AG04450 (cell line): ENCODE measurements around the gene UMPS. TPM values are rescaled to one million over a fixed set of nuclear protein-coding genes. Genes with fewer than 3 reads are reported as not detected.

ENCODE experiments used
- CTCF ChIA-PET: fragments of 300-600, 350-600 bp; formaldehyde crosslinking; extraction: SDS; loops from one replicate; lab custom pipeline; 2022; ENCODE audit warnings: antibody characterized with exemption, inconsistent platforms; lab: Charles Lee
- POLR2A ChIA-PET: fragments of 350-600 bp; formaldehyde crosslinking; extraction: SDS; loops from one replicate; lab custom pipeline; 2021; ENCODE audit warnings: antibody characterized with exemption, inconsistent platforms; lab: Yijun Ruan, JAX
- DNase-seq: peaks from one replicate; pipeline ENCODE4 v3.0.0-alpha.2; 2011; ENCODE audit warnings: low read depth, low spot score
- H3K27ac ChIP-seq: one replicate; pipeline ENCODE4 v1.5.1; 2012; ENCODE audit warnings: low read depth, low read length, control low read depth
- H3K27me3 ChIP-seq: one replicate; pipeline ENCODE4 v1.6.0; 2012; ENCODE audit warnings: low read length; ENCODE audit not compliant: control insufficient read depth, insufficient read depth
- H3K4me3 ChIP-seq: 2 replicates; pipeline ENCODE4 v1.5.1; 2011; ENCODE audit warnings: mild to moderate bottlenecking, low read depth, low read length, control low read depth
- H3K9me3 ChIP-seq: 2 replicates; pipeline ENCODE4 v1.5.1; 2012; ENCODE audit warnings: low read length; ENCODE audit not compliant: control insufficient read depth, insufficient read depth
- CTCF ChIP-seq: IDR thresholded peaks from 2 replicates; pipeline ENCODE4 v1.5.1; 2011; ENCODE audit warnings: low read depth, low read length, control low read depth, inconsistent platforms
- polyA minus RNA-seq: library from RNA; depleted of rRNA, polyadenylated mRNA; stranded (reverse); fragments of >200 nt; gene quantifications from 2 replicates; pipeline ENCODE4 v1.2.3, GENCODE V29; 2011; rRNA and poly(A)+ RNA removed
- polyA plus RNA-seq: library from polyadenylated mRNA; depleted of rRNA; stranded (reverse); fragments of >200 nt; gene quantifications from 2 replicates; pipeline ENCODE4 v1.2.3, GENCODE V29; 2011; rRNA removed

UMPS gene
- polyA plus RNA-seq (25.3 and 27.9 TPM in 2 replicates), polyA minus RNA-seq (27.6 and 34.0 TPM in 2 replicates)

- POLR2A ChIA-PET, result no interaction called here
- H3K4me3 ChIP-seq, result peak within 1 kb of the TSS; percentile 99
- H3K27ac ChIP-seq, result no peak within 1 kb of the TSS
- H3K9me3 ChIP-seq, result no peaks in the 10 kb centered on the region
- peak; percentile 10 for DNase-seq
- no peak for TF ChIP-seq CTCF
- CTCF ChIA-PET, result interaction anchor here (0.9 to 2.6 kb wide), 4 partner anchors 165 to 171 kb away, joined by 3 to 11 read pairs (median 4); no protein-coding TSS in a partner anchor
- no peaks in the 10 kb centered on the region for H3K27me3 ChIP-seq
Observed at GRCh38 chr3:124730129-124730940, at the start of gene UMPS. TSS of gene UMPS (plus strand) at chr3:124730452. CDS start at chr3:124730472, 20 bp downstream.

GRCh38 chr3:124680521-124680920 is 49.7 kb upstream of the UMPS start:
- Histone ChIP-seq H3K27me3 (peaks cover 8% of the 10 kb centered on the region), H3K9me3 (no peaks in the 10 kb centered on the region), H3K4me3 (no peak overlapping the region), H3K27ac (no peak overlapping the region)
- no peak for TF ChIP-seq CTCF
- CTCF ChIA-PET, result interaction anchor here (1.0 to 2.9 kb wide), 2 partner anchors 8 to 115 kb away, joined by 3 to 23 read pairs; no protein-coding TSS in a partner anchor
- DNase-seq, result no peak
- POLR2A ChIA-PET, result no interaction called here

- Histone ChIP-seq H3K9me3 (no peaks in the 10 kb centered on the region), H3K27me3 (peaks cover 10% of the 10 kb centered on the region), H3K27ac (no peak overlapping the region), H3K4me3 (no peak overlapping the region)
- no peak for DNase-seq
- TF ChIP-seq CTCF, result no peak
- POLR2A ChIA-PET, result no interaction called here
- CTCF ChIA-PET, result interaction anchor here (1.4 kb wide), 1 partner anchor 9 kb away, joined by 4 read pairs; no protein-coding TSS in a partner anchor
Observed at GRCh38 chr3:124682263-124682662, 48.0 kb upstream of the UMPS start.

GRCh38 chr3:124684459-124684858 is 45.8 kb upstream of the UMPS start:
- DNase-seq, result no peak
- ChIA-PET CTCF (interaction anchor here (1.9 to 2.5 kb wide), 2 partner anchors 119 to 124 kb away, joined by 8 to 19 read pairs; no protein-coding TSS in a partner anchor), POLR2A (no interaction called here)
- H3K27ac ChIP-seq, result no peak overlapping the region
- no peaks in the 10 kb centered on the region for H3K9me3 ChIP-seq
- TF ChIP-seq CTCF, result no peak
- H3K4me3 ChIP-seq, result no peak overlapping the region
- H3K27me3 ChIP-seq, result peaks cover 10% of the 10 kb centered on the region

GRCh38 chr3:124685067-124685466 is 45.2 kb upstream of the UMPS start:
- DNase-seq, result no peak
- H3K9me3 ChIP-seq, result no peaks in the 10 kb centered on the region
- TF ChIP-seq CTCF, result no peak
- ChIA-PET CTCF (interaction anchor here (0.7 to 2.5 kb wide), 2 partner anchors 125 to 799 kb away, joined by 5 to 19 read pairs; no protein-coding TSS in a partner anchor), POLR2A (no interaction called here)
- H3K27me3 ChIP-seq, result peaks cover 10% of the 10 kb centered on the region
- no peak overlapping the region for H3K4me3 ChIP-seq
- no peak overlapping the region for H3K27ac ChIP-seq
